NCI-H2171 treated with DMSO at 0.1 percent for 48 hours (cell line): Measurements from ENCODE around the gene CIB4.
A peak's percentile ranks its signal among the peaks of the same experiment; 100 is the strongest.

ENCODE experiments used
- DNase-seq: peaks from one replicate; lab custom pipeline; 2025; lab: John Stamatoyannopoulos, UW

The CIB4 gene

DNA sequence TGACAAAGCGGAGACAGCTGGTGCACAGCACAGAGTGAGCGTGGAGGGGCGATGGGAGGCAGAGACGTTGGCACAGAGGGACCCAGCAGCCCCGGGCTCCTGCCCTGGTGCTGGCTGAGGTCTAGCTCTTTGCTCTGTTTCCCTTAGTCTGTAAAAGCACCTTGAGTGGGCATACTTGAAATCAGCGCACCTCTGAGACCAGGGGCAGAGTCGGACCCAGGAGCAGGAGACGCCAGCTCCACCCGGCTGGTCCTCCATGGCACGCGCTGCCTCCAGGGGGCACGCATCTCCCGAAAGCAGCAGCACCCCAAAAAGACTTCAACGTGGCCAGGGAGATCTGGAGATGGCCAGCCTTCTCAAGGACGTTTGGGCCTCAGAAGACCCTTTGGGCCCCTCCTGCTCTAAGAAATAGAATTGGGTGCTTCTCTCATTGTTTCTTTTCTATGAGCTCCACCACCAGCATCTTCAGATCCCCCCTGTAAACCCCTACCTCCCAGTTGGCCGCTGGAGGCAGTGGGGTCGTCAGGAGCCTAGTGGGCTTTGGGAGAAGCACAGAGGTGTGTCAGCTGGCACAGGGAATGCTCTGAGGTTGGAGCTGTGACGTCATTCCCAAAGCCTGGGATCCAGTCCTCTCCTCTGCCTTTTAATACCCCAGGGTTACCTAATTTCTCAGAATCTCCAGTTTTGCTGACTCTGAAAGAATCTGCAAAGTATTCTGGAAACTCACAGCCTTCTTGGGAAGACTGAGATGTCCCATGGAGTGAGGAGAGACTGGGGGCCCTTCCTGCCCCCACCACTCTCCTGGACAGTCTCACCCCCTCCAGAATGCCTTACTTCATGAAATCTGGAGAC, 58.9 kb downstream of the CIB4 start:
- no peak for DNase-seq

DNA sequence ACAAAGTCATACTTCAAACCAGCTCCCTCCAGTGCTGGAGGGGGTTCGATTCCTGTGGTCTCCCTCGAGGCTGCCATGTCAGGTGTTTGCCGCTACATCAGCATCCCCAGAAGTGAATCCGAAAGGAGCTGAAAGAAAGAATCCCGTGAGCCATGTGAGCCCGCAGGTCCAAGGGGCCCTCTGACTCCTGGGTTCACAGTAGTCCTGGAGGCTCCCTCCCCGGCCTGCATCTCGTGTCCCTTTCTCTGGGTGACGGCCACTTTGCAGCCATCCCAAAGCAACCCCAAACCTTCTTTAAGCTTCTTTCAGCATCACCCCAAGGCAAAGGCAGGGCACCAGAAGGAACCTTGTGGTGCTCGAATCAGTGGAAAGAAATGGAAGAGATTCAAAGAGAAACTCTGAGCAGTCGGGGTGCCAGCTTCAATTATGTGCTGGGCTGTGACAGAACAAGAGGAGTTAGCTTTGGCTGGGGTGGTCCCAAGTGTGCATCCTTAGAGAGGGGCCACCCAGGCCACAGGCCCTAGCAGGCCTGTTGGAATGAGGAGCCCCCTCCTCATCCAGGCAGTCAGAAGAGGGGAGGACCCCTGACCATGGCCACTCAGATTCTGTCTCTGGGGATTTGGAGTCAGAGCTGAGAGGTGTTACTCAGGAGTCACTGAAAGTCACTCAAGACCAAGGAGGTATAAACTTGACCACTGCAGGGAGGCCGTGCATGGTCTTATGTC, 59.7 kb downstream of the CIB4 start:
- DNase-seq: no peak

- no peak for DNase-seq
These were observed 60.4 kb downstream of the CIB4 start for GRCh38 chr2:26580751-26581150.

DNA sequence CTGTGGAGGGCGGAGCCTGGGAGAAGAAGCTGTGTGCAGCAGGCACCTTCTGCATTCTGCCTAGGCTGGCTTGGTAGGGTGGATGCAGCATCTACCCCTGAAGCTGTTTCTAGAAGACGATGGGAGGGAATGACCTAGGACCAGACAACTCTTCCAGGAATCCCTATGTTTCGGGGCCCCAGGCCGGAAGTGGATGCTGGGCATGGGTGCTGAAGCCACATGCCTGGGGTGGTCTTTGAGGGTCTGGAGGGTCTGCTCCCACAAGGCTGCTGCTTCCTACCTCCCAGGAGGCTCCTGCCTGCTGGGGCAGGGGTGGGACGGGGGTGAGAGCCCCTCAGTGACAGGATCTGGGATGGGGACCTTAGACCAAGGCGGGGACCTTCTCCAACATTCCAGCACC, 61.0 kb downstream of the CIB4 start:
- DNase-seq: no peak

DNA sequence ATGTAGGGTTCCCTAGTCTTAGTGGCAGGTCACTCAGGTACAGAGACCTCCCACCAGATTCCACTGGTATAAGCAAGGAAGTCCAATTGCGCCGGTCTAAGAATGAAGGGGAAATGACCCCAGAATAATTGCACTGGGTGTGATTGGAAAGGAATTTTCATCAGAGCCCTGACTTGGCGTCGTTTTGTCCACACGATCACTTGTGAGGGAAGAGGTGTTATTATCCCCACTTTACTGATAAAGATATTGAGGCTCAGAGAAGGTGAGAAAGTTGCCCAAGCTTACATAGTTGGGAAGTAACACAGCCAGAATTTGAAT, 61.5 kb downstream of the CIB4 start:
- no peak for DNase-seq

DNA sequence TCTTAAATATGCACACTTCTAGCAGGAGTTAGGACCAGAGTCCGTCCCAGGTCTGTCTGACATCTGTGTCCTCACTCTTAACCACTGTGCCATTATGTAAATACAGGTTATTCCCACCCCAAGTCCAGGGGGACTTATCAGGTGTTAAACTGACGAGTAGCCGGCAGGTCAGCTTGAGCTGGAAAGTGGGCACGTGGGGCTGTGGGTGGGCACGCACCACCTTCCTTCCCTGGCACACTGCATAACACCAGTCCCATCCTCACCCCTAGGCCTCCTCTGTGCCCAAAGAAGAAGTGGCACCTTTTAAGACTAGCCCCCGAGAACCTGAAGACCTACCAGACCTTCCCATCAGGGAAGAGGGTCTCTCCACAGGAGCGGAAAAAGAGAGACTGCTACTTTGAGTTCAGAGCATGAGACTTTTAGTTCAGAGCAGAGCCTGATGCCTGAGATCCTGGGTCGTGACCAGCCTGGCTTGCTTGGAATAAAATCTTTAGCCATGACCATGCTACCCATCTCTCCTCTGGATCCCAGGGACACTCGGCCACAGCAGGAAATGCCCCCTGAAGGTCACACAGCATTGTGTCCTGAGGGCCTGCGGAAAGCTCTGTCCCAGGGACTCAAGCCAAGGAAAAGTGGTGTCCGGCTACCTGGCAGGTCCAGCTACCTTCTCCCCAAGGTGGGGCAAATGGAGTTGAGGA, 62.0 kb downstream of the CIB4 start:
- no peak for DNase-seq

DNA sequence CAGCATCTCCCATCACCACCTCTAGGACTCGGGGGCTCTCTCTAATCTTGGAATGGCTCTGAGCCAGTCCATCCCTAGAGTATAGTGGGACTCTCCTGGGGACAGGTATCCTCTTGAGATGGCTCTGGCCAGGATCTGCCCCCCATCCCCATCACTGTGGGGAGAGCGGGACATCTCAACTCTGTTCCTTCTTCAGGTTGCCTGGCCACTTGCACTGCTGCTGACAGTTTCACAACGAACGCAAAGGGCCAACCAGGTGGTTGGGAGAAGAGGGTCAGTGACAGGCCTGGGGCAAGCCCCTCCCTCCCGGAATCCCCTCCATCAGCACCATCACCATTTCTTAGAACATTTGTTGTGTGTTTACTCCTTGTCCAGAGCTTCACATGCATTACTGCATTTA, 62.6 kb downstream of the CIB4 start:
- DNase-seq: no peak

- no peak for DNase-seq
These were observed 63.1 kb downstream of the CIB4 start for GRCh38 chr2:26578113-26578458.

DNA sequence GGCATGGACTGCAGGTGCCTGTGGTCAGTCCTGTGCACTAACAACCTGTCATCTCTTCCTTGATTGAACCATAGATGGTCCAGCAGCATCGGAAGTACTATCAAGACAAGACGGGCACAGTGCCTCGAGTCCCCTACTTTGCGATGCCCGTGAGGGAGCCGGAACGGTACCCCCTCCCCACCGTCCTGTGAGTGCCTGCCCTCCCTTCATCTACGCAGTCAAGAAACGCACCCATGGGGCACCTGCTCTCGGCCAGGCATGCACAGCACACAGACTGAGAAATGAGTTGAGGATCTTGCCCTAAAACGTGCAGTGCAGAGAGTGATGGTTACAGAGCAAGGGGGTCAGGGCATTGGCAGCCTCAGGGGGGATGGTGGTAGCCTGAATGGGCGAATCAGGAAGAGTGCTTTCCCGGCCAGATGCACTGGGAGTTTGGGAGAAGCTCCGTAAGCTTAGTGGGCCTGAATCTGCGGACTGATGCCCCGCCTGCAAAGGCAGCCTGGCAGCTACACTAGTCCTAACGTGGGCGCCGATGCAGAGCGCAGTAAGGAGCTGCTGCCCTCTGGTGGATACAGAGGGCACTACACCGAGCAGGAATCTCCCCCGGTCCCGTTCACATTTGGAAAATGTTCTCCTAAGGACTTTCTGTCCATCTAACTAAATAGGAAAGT, 63.6 kb downstream of the CIB4 start:
- DNase-seq: peak; percentile 77

DNA sequence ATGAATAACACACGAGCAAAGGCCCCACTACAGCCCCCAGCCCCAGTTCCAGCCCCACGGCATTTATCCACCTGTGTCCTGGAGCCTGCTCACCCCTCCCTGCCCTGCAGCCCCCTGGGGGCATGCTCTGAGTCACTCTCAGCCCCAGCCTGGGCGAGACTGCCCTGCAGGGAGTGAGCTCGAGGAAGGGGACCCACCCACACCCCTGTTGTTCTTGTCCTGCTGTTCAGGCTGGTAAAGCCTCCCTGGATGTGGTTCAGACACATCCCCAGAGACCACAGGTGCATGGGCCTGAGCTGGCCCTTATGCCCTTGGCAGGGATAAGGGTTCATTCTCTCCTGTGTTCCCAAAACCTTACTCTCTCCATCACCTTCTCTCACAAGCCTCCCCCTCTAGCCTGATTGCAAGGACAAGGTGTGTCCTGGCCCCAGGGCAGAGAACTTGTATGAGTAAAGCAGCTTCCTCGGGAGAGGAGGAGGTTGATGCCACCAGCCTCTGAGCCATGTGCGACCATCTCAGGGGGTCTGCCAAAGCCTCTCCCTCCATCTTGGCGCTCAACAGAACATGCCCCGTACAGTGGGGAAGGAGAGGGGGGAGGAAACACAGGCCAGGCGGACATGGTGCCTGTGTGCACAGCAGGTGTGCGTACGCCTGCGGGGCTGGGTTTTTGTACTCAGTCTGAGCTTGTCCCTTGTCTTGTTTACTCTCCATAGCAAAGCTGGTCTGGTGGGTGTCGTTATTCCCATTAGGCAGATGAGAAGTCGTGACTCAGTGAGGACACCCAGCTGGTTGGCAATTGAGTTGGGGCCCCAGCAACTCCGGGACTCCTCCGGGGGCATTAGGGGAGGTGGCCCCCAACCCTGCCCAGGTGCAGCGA, 64.4 kb downstream of the CIB4 start:
- peak; percentile 11 for DNase-seq

DNA sequence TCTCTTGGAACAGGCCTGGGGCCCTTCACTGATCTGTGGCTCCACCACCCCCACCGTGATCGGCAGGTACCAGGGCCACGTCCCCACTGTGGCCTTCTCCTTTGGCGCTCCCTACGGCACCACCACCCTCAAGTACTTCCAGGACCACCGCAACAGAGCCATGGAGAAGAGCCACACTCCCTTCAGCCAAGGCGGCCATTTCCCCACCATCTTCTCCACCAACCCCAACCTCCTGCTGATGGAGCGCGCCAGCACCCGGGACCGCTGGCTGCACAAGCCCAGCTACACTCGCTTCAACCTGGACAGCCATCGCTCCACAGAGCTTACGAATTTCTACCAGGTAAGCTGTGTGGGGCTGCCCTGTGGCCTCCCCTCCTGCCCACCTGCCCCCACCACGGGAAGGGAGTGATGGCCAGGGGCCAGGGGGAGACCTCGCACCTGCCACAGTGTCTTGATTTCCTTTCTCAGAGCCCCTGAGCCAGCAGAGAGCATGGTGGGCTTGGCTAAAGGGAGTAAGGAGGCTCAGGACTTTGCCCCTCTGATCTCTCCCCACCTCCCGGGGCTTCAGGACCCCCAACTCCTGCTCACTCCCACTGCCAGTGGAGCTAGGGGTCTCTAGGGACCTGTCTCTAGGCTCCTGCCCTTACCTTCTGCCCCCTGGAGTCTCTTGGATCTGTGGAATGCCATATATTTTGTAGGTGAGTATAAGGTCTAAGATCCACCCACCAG, 65.2 kb downstream of the CIB4 start:
- DNase-seq: no peak

GRCh38 chr2:26574900-26575560, 66.1 kb downstream of the CIB4 start:
- no peak for DNase-seq

DNA sequence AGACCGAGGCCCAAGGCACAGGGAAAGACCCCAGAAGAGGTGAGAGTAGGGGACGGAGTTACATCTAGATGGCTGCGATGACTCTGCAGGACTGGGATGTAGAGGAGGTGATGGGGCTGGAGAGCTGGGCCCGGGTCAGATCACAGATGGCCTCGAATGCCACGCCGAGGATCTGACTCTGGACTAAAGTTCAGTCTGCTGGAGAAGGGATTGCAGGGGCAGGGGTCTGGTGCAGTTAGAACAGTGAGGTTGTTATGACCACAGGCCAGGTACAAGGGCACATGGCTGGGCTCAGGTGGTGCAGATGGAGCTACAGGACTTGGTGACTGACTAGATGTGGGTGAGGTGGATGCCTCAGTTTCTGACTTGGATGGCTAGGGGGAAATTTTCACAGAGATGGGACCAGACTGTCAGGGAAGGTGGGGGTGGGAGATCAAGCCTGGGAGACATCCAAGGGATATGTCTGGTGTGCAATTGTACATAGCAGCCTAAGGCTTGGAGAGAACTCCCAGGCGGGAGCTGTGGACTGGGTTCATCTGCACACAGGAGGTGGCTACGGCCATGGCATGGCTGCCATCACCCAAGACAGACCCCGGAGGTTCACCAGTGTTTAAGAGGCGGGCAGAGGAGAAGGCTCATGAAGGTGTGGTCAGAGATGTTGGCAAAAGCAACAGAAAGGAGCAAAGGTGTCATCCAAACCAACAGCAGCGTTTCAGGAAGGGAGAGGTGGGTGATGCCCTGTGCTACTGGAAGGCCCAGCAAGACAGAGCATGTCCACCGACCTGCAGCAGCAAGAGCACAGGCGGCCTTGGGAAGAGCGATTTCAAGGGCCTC, 66.9 kb downstream of the CIB4 start:
- DNase-seq: no peak

DNA sequence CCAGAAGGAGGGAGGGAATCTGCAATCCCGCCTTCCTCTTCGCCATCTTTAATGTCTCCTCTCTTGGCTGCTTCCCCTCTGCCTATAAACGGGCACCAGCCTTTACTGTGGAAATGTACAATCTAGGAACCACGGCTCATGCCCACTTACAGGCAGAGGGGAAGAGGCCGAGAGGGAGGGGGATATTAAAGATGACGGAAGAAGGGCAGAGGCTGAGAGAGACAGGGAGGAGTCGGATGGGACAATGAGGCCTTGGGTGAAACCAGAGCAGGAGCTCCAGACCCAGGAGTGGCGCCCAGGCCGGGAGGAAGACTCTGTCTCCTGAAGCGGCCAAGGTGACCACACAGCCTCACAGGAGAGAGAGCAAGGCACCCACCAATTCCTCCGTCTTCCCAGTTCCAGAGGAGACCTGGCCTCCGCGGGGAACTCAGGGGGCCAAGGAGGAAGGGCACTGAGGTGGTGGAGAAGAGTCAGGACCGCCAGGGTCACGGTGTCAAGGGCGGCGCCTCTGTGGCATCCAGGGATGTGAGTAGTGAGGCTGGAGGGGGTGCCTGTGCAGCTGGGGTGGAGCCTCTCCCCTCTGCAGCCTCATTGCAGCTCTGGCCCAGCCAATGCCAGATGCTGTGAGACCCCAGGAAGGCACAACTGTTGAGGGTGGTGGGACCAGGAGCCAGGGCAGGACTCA, 67.8 kb downstream of the CIB4 start:
- no peak for DNase-seq

DNA sequence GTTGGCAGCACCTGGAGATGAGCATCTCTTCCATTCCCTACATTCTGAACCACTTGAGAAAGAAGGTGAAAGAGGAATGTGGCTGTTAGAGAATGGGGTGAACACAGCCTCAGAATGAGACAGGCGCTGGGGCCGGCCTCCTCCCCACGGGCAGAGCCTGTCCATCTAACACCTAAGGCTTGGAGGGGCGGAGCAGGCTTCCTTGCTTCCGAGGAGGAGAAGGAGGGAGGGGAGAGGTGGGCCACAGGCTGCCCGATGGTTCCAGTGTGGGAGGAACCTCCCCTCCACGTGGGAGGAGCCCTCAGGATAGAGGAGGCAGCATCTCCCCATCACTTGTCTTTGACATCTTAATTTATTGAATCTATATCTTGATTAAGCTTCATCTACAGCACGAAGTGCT, 68.6 kb downstream of the CIB4 start:
- no peak for DNase-seq

DNA sequence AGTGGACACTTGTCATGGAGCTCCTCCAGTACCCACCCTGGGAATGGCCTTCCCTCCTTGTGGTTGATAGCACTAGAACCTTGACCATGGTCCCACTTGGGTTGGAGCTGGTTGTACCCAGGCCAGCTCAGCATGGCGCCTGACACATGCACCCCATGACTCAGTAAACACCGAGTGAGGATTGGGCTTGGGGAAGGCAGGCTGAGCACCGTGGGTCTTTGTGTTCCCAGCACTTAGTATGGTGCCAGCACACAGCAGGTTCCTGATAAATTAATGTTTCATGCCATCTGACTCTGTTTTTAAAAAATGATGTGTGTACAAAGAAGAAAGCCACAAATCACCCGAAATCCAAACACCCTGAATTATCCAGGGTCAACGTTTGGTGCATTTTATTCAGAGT, 69.8 kb downstream of the CIB4 start:
- DNase-seq: no peak

- no peak for DNase-seq
These were observed 71.1 kb downstream of the CIB4 start for GRCh38 chr2:26570083-26570430.

- no peak for DNase-seq
These were observed 71.7 kb downstream of the CIB4 start for GRCh38 chr2:26569216-26570082.
